ENCODE results near the gene TSPAN4. TPM values are rescaled to one million over a fixed set of nuclear protein-coding genes. Genes with fewer than 3 reads are reported as not detected.

Gene TSPAN4
- total and polyA plus RNA-seq, 2 donors (not counting 1 experiment from before 2014, with no cell fraction given): 102 to 191 TPM

DNA sequence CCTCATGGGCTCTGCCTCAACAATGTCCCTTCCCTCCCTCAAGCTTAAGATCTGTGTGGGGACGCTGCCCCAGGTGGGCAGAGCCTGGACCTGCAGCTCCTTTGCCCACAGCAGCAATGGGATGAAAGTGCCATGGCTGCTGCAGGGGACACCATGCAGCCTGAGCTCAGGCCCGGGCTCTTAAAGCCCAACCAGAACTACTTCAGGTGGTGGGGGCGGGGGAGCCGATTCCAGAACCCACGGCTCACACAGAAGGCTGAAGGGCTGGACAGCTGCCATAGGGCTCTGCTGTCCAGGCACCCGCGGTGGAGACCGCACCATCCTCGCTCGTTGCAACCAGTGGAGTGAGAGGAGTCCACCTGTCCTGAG is 55.5 kb downstream of the TSPAN4 start:
- Histone ChIP-seq H2AFZ (ENCODE audit: low read length) (no peak overlapping the region), H3K4me3 (replicated peaks in 1 of 4; ENCODE audit: control extremely low read depth in 1 of 4, insufficient read depth in 1 of 4, low read depth in 3 of 4, low read length in 4 of 4) (no peak overlapping the region), H3K79me2 (ENCODE audit: control insufficient read depth, insufficient read depth, low read length) (no peaks in the 10 kb centered on the region), H3K4me1 (ENCODE audit: control insufficient read depth, extremely low read depth, insufficient read depth, low read length) (no peaks in the 10 kb centered on the region), H3K9me3 (ENCODE audit: control insufficient read depth, insufficient read depth, low read depth, low read length) (no peaks in the 10 kb centered on the region), H3K36me3 (ENCODE audit: control insufficient read depth, insufficient read depth, low read length) (peaks cover 25% of the 10 kb centered on the region), H3K27me3 (ENCODE audit: control insufficient read depth, insufficient read depth, low read length) (no peaks in the 10 kb centered on the region), H3K27ac (ENCODE audit: insufficient read depth, low read length) (no peak overlapping the region), H3K9ac (ENCODE audit: insufficient read depth, low read length) (no peak overlapping the region), H3K4me2 (ENCODE audit: extremely low read depth, insufficient read depth, low read length) (no peak overlapping the region), H4K20me1 (ENCODE audit: control insufficient read depth, extremely low read depth, insufficient read depth, low read length) (no peaks in the 10 kb centered on the region)
- peak; percentile 7 to 40 for DNase-seq (ENCODE audit: low read depth in 2 of 2)
- TF ChIP-seq, protein P1, sequence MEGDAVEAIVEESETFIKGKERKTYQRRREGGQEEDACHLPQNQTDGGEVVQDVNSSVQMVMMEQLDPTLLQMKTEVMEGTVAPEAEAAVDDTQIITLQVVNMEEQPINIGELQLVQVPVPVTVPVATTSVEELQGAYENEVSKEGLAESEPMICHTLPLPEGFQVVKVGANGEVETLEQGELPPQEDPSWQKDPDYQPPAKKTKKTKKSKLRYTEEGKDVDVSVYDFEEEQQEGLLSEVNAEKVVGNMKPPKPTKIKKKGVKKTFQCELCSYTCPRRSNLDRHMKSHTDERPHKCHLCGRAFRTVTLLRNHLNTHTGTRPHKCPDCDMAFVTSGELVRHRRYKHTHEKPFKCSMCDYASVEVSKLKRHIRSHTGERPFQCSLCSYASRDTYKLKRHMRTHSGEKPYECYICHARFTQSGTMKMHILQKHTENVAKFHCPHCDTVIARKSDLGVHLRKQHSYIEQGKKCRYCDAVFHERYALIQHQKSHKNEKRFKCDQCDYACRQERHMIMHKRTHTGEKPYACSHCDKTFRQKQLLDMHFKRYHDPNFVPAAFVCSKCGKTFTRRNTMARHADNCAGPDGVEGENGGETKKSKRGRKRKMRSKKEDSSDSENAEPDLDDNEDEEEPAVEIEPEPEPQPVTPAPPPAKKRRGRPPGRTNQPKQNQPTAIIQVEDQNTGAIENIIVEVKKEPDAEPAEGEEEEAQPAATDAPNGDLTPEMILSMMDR (conservative IDR thresholded peaks at IDR 0.05 in 1 of 2, IDR thresholded peaks at IDR 0.05 in 1 of 2; ENCODE audit: low read depth in 1 of 2, low read length in 2 of 2): peak; percentile 16 to 42
- TF ChIP-seq EZH2 (IDR thresholded peaks at IDR 0.05; ENCODE audit: low read length, missing control alignments): no peak

DNA sequence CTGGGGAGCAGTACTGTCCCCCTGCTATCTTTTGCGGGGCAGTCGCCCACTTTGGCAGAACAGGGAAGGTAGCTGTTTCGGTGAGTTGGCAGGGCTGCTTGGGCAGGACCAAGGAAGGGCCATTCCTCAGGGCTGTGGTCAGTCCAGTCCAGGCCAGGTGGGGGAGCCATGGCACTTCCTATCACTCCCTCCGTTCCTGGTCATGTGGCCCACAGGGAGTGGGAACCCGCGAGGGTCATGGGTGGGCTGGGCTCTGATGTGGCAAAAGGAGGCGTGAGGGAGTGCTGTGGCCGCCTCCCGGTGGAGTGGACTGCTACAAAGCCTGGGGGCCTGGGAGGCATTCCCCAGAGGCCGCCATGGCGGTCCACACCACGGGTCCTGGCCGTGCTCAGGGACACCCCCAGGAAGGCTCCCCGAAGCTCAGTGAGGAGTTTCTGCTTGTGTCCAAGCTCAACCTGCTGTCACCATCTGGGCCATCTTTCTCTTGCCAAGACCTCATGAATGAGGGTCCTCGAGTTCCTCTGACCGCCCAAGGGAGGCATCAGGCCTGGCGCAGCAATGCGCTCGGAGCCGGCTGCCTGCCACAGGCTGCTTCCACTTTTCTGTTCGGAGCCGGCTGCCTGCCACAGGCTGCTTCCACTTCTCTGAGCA is 56.0 kb downstream of the TSPAN4 start:
- Histone ChIP-seq H3K9ac (ENCODE audit: insufficient read depth, low read length) (no peak overlapping the region), H4K20me1 (ENCODE audit: control insufficient read depth, extremely low read depth, insufficient read depth, low read length) (no peaks in the 10 kb centered on the region), H3K27me3 (ENCODE audit: control insufficient read depth, insufficient read depth, low read length) (no peaks in the 10 kb centered on the region), H3K27ac (ENCODE audit: insufficient read depth, low read length) (no peak overlapping the region), H3K4me3 (replicated peaks in 1 of 4; ENCODE audit: control extremely low read depth in 1 of 4, insufficient read depth in 1 of 4, low read depth in 3 of 4, low read length in 4 of 4) (no peak overlapping the region), H3K36me3 (ENCODE audit: control insufficient read depth, insufficient read depth, low read length) (peaks cover 25% of the 10 kb centered on the region), H2AFZ (ENCODE audit: low read length) (no peak overlapping the region), H3K4me2 (ENCODE audit: extremely low read depth, insufficient read depth, low read length) (no peak overlapping the region), H3K9me3 (ENCODE audit: control insufficient read depth, insufficient read depth, low read depth, low read length) (no peaks in the 10 kb centered on the region), H3K4me1 (ENCODE audit: control insufficient read depth, extremely low read depth, insufficient read depth, low read length) (no peaks in the 10 kb centered on the region), H3K79me2 (ENCODE audit: control insufficient read depth, insufficient read depth, low read length) (no peaks in the 10 kb centered on the region)
- TF ChIP-seq, protein P1 (conservative IDR thresholded peaks at IDR 0.05 in 1 of 2, IDR thresholded peaks at IDR 0.05 in 1 of 2; ENCODE audit: low read depth in 1 of 2, low read length in 2 of 2): peak in 1 of 2 donors; percentile 19
- no peak for TF ChIP-seq EZH2 (IDR thresholded peaks at IDR 0.05; ENCODE audit: low read length, missing control alignments)
- DNase-seq (ENCODE audit: low read depth in 2 of 2): peak; percentile 10 to 24

DNA sequence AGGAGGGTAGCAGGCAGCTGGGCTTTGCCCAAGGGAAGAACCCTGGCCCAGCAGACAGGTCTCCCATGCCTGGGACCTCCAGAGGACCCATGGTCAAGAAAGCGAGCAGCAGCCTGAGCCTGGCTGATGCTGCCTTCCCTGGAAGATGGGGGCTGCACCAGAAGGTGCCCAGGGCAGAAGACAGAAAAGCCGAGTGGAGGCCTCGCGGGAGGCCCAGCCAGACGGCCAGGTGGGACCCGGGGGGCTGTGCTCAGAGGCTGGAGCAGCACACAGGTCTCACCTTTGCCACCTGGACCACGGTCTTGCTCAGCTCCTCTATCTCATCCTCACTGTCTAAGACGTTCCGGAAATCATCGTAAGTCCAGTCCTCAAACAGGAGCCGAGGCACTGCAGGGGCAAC is 57.1 kb downstream of the TSPAN4 start:
- Histone ChIP-seq H3K4me1 (ENCODE audit: control insufficient read depth, extremely low read depth, insufficient read depth, low read length) (no peaks in the 10 kb centered on the region), H3K36me3 (ENCODE audit: control insufficient read depth, insufficient read depth, low read length) (peaks cover 30% of the 10 kb centered on the region), H3K9me3 (ENCODE audit: control insufficient read depth, insufficient read depth, low read depth, low read length) (no peaks in the 10 kb centered on the region), H3K9ac (ENCODE audit: insufficient read depth, low read length) (no peak overlapping the region), H3K27ac (ENCODE audit: insufficient read depth, low read length) (no peak overlapping the region), H3K4me2 (ENCODE audit: extremely low read depth, insufficient read depth, low read length) (no peak overlapping the region), H4K20me1 (ENCODE audit: control insufficient read depth, extremely low read depth, insufficient read depth, low read length) (no peaks in the 10 kb centered on the region), H3K4me3 (replicated peaks in 1 of 4; ENCODE audit: control extremely low read depth in 1 of 4, insufficient read depth in 1 of 4, low read depth in 3 of 4, low read length in 4 of 4) (no peak overlapping the region), H2AFZ (ENCODE audit: low read length) (no peak overlapping the region), H3K79me2 (ENCODE audit: control insufficient read depth, insufficient read depth, low read length) (no peaks in the 10 kb centered on the region), H3K27me3 (ENCODE audit: control insufficient read depth, insufficient read depth, low read length) (no peaks in the 10 kb centered on the region)
- no peak for DNase-seq (ENCODE audit: low read depth in 2 of 2)
- TF ChIP-seq EZH2 (IDR thresholded peaks at IDR 0.05; ENCODE audit: low read length, missing control alignments): no peak
- TF ChIP-seq, protein P1 (conservative IDR thresholded peaks at IDR 0.05 in 1 of 2, IDR thresholded peaks at IDR 0.05 in 1 of 2; ENCODE audit: low read depth in 1 of 2, low read length in 2 of 2): no peak

All from fibroblast of lung (primary cell).